PFSK-1 (cell line): Measurements from ENCODE around the gene FLT3.

Experiments used
- POLR2AphosphoS5 ChIP-seq: IDR thresholded peaks from 2 replicates; pipeline ENCODE4 v1.6.1; 2012; ENCODE audit warnings: low read depth, mild to moderate bottlenecking, control low read depth, low read length, moderate library complexity
- SIN3A ChIP-seq: IDR thresholded peaks from 2 replicates; pipeline ENCODE4 v1.6.1; 2012; ENCODE audit warnings: mild to moderate bottlenecking, low read length, moderate library complexity, borderline replicate concordance; ENCODE audit not compliant: insufficient read depth
- TAF1 ChIP-seq: IDR thresholded peaks from 2 replicates; pipeline ENCODE4 v1.6.1; 2012; ENCODE audit warnings: low read length, control low read depth, borderline replicate concordance; ENCODE audit not compliant: insufficient read depth

DNA sequence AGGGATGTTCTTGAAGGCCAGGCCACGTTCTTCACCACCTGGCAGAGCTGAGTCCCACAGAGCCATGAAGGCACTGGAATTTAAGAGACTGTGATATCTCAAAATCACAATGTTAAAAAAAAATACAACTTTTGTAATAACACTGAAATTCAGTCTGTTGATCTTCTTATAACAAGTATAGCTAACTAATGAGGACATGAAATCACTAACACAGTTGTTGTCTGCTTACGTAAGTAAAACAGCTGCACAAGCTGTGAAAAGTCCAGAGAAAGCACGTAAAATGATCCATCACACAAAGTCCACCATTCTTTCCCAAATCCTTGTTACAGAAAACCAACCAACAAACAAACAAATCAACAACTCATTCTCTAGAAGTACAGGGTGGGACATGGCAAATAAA, 32.9 kb downstream of the FLT3 start:
- TF ChIP-seq POLR2AphosphoS5 (no peak), SIN3A (no peak), TAF1 (no peak)
